GM21360 (cell line): ENCODE results near the gene GPR162.

Experiments used
- ATAC-seq: cut with Tn5 transposase; IDR thresholded peaks from one replicate; pipeline ENCODE4 v1.9.1; 2021; ENCODE audit warnings: mild to moderate bottlenecking, moderate library complexity; ENCODE audit not compliant: unreplicated experiment

The GPR162 gene

DNA sequence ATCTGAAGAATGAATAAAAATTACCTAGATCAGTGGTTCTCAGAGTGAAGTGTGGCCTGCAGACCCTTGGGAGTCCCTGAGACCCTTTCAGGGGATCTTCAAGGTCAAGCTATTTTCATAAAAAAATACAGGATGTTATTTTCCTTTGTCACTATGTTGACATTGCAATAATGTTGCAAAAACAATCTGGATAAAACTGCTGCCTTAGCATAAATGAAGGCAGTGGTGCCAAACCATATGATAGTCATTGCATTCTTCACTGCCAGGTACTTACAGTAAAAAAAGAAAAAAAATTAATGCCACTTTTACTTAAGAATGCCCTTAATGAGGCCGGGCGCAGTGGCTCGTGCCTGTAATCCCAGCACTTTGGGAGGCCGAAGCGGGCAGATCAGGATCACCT, 34.3 kb upstream of the GPR162 start:
- ATAC-seq = no peak

DNA sequence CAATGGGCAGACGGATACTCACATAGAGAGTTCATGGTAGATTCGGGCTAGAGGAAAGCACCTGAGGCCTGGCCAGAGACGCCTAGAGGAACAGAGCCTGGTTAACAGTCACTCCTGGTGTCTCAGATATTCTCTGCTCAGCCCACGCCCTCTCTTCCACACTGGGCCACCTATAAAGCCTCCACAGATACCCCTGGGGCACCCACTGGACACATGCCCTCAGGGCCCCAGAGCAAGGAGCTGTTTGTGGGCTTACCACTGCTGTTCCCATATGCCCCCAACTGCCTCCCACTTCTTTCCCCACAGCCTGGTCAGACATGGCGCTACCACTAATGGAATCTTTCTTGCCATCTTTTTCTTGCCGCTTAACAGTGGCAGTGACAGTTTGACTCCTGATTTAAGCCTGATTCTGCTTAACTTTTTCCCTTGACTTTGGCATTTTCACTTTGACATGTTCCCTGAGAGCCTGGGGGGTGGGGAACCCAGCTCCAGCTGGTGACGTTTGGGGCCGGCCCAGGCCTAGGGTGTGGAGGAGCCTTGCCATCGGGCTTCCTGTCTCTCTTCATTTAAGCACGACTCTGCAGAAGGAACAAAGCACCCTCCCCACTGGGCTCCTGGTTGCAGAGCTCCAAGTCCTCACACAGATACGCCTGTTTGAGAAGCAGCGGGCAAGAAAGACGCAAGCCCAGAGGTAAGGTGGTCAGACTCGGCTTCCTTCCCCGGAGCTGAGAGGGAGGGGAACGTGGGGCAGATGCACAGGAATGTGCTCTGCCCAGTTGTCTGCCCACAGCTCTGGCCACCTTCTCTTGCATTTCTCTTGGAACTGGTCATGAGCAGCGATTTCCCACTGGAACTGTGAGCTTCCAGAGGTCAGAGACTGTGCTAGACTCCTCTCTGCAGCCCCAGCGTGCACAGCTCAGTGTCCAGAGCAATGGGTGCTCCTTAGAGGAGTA, 32.4 kb upstream of the GPR162 start, which contains the start of gene CD4:
Gene CD4 (plus strand): TSS at position 557 of the 953 bp plus-strand sequence. CDS start 10,611 bp downstream, outside the sequence.
- ATAC-seq = no peak

DNA sequence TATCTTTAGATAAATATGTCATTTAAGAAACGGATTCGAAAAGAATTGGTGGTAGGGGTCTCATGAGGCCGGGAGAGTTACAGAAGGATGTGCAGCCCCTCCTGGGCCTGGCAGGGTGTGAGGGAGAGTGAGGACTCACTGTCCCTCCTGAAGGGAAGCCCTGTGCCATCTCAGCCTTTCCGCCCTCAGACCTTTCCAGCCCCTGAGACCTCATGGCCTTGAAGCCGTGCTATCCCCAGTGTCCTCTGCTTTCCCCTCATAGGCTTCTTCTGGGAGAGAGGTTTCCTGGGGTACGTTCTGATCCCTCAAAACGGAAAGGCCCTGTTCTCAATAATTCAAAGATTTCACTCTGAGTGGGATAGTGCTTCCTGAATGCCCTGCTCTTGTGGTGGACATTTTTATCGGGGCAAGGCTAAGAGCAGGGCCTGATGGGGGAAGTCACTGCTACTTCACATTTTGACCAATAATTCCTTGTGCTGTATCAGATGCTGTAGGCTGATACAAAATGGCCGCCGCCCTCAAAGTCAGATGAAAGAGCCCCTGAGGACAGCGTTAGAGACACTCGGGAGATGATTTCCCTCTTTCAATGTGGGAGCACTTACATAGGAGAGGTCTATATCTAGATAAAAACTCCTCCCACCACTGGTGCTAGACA, 31.0 kb upstream of the GPR162 start:
- no peak for ATAC-seq

DNA sequence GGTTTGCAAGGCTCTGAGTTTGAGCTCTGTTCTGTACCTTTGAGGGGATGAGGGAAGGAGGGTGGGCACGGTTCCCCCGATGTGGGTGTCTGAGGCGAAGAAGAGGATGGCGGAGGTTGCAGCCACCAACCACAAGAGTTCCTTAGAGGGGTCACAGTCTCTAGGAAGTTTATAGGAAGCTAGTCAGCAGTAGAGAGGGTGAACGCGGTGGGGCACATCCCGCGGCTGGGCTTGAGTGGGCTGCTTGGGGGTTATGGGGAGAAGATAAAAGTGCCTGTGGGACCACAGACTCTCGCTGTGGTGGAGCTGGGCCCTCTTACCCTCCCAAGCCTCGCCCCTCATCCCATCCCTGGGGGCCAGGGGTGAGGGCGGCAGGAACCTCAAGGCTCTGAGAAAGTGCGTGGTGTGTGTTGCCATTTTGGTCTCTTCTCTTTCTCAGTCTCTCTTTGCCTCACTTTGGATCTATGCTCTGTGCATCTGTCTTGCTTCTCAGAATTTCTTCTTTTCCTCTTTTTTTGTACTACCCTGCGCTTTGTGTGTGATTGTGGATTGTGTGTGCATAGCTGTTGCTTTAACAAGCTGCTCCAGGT, 29.6 kb upstream of the GPR162 start:
- no peak for ATAC-seq

DNA sequence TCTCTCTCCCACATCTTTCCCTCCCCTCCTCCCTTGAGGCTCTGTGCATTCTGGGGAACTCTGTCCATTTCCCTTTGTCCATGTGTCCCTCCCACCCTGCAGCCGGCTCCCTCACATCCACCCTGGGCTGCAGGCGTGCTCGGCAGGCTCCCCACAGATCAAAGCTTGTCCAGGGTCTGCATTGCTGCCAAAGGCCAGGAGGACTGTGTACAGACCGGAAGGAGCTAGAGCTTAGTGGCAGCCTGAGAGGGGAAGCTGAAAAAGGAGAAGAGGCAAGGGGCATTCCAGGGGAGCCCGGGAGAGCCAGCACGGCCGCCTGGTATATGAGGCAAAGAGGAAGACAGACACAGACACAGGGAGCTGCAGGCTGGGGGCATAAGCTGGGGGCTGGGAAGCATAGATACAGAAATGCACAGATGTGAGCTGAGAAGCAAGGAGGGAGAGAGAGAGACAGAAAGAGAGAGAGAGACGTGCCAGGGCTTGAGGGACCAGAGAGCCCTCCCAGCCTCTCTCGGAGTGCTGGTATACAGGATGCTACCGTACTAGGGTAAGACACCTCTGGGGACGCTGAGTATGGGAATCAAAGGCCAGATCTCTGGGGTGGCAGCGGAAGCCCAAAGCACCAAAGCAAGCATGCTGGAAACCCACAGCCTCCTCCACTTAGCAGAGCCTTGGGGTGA, 29.0 kb upstream of the GPR162 start:
- no peak for ATAC-seq

DNA sequence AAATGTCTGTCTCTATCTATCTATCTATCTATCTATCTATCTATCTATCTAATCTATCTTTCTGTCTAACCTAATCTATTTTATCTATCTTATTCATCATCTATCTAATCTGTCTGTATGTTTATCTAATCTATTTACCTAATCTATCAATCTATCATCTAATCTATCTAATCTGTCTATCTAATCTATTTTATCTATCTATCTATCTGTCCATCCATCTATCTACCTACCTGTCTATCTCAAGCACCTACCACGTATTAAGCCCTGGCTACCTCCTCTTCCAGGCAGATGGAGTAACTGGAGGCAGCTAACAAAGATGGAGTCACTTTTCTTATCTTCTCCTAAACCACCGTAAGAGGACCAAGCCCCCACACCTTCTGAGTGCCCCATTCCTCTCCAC, 26.5 kb upstream of the GPR162 start:
- no peak for ATAC-seq

DNA sequence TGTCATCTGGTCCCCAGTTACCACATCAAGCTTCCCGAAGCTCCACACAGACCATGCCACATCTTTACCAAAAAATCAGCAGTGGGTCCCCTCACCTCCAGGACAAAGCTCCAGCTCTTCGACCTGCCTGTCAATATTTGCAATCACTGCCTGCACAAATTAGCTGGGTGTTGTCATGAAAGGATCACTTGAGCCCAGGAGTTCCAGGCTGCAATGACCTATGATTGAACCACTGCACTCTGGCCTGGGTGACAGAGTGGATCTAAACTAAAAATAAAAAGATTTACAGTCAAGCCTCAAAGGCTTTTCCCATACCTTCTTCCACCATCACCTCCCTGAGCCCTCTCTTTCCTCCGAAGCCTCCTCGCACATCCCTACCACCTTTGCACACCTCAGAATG, 25.0 kb upstream of the GPR162 start:
- ATAC-seq = no peak

DNA sequence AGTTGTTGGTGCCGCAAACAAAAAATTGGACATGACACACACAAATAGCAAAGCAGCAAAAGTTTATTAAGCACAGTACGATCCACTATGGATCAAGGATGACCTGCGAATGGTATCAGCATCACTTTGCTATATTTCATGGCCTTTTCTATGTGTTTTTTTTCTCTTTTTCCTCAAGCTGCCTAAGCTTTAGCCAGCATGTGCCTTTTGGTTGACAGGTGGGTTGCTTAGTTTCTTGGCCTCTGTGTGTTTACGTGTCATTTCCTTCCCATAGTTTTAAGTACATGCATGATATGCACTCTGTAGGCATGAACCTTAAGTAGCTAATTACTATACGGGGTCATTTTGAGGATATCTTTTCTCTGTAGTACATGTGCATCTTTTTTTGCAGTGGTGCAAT, 22.5 kb upstream of the GPR162 start:
- ATAC-seq = no peak

DNA sequence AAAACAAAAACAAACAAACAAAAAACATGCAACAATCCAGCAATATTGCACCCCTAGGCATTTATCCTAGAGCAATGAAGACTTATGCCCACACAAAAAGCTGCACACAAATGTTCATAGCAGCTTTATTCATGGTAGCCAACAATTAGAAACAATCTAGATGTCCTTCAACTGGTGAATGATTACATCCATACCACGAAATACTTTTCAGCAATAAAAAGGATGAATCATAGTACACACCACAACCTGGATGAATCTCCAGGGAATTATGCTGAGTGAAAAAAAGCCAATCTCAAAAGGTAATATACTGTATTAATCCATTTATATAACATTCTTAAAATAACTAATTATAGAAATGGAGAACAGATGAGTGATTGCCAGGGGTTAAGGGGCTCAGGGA, 14.5 kb upstream of the GPR162 start:
- no peak for ATAC-seq

DNA sequence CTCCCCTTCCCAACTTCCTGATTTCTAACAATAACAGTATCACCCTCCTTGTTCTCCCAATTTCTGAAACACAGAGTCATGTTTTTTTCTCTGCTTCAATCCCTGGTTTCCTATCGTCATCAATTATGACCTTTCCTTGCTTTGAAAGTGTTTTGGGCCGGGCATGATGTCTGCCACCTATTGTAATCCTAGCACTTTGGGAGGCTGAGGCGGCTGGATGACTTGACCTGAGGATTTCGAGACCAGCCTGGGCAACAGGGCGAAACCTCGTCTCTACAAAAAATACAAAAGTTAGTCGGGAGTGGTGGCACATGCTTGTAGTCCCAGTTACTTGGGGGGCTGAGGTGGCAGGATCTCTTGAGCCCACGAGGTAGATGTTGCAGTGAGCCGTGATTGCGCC, 12.6 kb upstream of the GPR162 start:
- no peak for ATAC-seq

DNA sequence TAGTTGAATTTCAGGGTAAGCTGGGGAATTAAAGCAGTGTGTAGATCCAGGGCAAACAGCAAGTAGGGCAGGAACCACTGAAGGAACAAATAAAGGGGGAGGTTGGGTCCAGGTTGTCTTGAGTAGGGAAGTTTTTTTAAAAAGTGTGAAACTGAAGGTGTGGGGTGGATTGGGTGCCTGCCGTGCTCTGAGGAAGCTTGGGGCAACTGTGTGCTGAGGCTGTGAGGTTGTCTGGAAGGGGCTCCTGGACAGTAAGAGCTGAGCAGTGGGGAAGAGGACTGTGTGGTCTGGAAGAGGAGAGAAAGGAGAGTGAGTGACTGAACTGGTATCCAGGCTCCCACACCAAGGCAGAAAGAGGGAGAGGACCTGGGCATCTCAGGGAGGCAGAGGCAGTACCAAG, 10.9 kb upstream of the GPR162 start:
- ATAC-seq = no peak

DNA sequence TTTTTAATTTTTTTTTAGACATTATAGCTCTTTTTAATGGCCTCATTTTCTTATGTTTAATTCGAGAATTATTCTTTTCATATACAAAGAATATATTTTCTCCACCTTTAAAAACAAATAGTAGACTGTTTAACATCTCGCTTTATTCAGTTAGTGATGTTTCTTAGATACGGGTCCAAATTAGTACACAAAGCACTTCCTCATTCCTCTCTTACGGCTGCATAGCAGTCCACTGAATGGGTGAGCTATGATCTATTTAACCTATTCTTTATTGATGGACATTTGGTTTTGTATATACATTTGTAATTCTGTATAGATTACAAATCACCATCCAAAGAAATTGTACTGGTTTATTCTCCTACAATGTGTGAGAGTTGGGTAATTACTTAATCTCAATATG, 8.3 kb upstream of the GPR162 start:
- no peak for ATAC-seq

DNA sequence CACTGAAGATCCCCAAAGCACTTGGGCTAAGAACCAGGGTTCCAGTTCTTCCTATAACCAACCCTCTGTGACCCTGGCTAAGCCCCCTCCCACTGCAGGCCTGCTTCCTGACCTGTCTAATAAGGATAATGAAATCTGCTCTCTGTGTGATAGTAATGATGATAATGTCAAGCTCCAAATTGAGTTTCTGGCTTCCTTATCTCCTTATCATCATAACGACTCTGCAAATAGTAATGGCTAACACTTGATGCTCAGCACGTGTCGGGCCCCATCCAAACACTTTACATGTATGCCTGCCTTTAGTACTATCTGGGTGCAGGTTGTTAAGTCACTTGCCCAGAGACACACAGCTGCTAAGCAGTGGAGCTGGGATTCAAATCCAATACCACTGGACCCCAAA, 5.0 kb upstream of the GPR162 start:
- ATAC-seq = no peak

DNA sequence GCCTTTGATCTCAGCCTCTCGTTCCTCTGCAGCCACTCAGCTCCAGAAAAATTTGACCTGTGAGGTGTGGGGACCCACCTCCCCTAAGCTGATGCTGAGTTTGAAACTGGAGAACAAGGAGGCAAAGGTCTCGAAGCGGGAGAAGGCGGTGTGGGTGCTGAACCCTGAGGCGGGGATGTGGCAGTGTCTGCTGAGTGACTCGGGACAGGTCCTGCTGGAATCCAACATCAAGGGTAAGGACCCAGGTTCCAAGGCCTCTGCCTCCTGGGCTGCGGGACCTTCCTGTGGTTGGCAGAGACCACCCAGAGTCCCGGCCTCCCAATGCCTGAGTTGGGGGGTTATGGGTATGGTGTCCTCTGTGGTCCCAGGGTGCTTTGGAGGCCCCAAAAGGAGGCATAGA, 4.5 kb upstream of the GPR162 start:
- ATAC-seq = no peak

DNA sequence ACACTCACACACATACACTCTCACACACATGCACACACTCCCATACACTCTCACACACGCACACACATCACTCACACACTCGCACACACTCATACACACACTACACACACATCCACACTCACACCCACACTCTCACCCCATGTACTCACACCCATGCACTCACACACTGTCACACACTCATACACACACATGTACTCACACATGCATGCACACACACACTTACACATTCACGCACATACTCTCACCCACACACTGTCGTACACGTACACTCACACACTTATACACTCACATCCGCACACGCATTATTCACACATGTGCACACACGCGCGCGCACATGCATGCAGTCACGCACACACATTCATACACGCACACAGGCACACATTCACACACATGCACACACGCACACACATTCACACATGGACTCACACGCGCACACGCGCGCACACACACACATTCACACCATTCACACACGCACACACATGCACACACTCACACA, 3.9 kb upstream of the GPR162 start:
- ATAC-seq = no peak

DNA sequence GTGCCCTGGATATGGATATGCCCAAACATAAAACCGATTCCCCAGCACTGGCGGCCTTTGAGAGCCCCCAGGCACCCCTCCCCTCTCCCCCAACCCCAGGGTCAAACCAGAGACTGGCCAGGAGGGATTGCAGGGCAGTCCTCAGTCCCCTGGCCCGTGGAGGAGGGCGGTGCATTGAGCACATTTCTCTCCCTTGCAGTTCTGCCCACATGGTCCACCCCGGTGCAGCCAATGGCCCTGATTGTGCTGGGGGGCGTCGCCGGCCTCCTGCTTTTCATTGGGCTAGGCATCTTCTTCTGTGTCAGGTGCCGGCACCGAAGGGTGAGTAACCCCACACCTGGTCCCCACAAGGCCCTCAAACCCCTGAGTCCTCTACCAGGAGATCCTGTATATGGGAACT, 3.4 kb upstream of the GPR162 start:
- no peak for ATAC-seq

DNA sequence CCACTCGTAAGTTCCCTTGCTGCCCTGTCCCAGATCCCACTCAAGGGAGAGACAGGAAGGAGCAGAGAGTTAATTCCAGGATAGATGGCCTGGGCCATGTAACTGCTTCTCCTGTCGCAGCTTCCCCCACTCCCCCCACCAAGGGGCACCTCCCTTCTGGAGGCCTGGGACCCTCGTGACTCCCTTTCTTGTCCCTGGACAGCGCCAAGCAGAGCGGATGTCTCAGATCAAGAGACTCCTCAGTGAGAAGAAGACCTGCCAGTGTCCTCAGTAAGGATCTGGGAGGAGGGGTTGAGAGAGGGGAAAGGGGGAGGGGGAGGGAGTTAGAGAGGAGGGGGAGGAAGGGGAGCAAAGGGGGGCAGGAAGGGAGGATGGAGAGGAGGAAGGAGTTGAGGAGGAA, 3.0 kb upstream of the GPR162 start:
- ATAC-seq = no peak

DNA sequence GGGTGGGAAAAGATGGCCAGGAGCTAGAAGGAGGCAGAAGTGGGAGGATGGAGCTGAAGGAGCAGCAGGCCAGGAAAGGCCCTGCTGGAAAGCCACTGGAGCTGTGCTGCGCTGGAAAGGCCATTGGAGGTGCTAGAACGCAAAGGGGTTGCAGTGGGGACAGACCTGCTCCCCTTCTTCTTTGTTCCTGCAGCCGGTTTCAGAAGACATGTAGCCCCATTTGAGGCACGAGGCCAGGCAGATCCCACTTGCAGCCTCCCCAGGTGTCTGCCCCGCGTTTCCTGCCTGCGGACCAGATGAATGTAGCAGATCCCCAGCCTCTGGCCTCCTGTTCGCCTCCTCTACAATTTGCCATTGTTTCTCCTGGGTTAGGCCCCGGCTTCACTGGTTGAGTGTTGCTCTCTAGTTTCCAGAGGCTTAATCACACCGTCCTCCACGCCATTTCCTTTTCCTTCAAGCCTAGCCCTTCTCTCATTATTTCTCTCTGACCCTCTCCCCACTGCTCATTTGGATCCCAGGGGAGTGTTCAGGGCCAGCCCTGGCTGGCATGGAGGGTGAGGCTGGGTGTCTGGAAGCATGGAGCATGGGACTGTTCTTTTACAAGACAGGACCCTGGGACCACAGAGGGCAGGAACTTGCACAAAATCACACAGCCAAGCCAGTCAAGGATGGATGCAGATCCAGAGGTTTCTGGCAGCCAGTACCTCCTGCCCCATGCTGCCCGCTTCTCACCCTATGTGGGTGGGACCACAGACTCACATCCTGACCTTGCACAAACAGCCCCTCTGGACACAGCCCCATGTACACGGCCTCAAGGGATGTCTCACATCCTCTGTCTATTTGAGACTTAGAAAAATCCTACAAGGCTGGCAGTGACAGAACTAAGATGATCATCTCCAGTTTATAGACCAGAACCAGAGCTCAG, 2.3 kb upstream of the GPR162 start:
- no peak for ATAC-seq

DNA sequence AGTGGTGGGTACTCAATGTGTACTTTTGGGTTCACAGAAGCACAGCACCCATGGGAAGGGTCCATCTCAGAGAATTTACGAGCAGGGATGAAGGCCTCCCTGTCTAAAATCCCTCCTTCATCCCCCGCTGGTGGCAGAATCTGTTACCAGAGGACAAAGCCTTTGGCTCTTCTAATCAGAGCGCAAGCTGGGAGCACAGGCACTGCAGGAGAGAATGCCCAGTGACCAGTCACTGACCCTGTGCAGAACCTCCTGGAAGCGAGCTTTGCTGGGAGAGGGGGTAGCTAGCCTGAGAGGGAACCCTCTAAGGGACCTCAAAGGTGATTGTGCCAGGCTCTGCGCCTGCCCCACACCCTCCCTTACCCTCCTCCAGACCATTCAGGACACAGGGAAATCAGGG, 1.5 kb upstream of the GPR162 start:
- no peak for ATAC-seq
